Activated T-cell treated with anti-CD3 and anti-CD28 coated beads, Interleukin-2, amount 50 U/mL, for 24 hours (primary cell): ENCODE results near the gene IL1RAPL1.

Experiments used
- DNase-seq: peaks from one replicate; pipeline ENCODE4 v3.0.0-alpha.2; 2020
- H3K27ac Mint-ChIP-seq: 2 replicates; pipeline ENCODE4 v1.8.0; 2020; ENCODE audit warnings: mild to moderate bottlenecking, mixed read lengths
- H3K27me3 Mint-ChIP-seq: 2 replicates; pipeline ENCODE4 v1.8.0; 2020; ENCODE audit warnings: mixed read lengths
- H3K36me3 Mint-ChIP-seq: 2 replicates; pipeline ENCODE4 v1.8.0; 2020; ENCODE audit warnings: low read depth, mixed read lengths
- H3K4me1 Mint-ChIP-seq: 2 replicates; pipeline ENCODE4 v1.8.0; 2020; ENCODE audit warnings: low read depth, mixed read lengths
- H3K4me3 Mint-ChIP-seq: 2 replicates; pipeline ENCODE4 v1.8.0; 2020; ENCODE audit warnings: mild to moderate bottlenecking, moderate library complexity, mixed read lengths
- H3K9me3 Mint-ChIP-seq: 2 replicates; pipeline ENCODE4 v1.8.0; 2020; ENCODE audit warnings: mixed read lengths

Gene IL1RAPL1

DNA sequence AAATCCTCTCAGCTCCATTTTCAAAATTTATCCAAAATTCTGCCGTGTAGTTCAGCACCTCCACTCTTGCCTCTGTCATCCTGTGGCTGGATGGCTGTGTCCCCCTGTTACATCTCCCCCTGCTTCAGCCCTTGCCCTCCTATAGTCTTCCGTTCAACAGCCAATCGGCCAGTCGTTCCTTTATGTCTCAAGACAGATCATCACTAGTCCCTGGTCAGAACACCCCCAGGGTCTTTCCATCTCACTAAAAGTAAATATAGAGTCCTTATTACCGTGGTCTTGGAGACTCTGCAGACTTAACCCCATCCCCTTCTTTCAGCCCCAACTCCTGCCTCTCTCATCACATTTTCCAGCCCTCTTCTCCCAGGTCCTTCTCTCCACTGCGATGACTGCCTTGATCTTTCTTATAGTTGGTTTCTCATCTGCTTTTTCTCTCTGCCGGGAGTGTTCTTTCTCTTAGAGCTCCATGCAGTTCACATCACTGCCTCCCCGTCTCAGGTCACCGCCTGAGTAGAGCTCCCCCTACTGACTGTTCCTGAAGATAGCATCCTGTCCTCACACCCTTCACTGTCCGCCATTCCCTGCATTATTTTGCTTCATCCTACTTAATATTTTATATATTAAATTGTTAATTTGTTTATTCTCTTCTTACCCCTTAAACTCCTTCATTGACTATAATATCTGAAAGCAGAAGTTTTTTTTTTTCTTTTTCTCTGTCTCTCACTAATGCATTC is 891.3 kb downstream of the IL1RAPL1 start:
- no peaks in the 10 kb centered on the region for H3K4me1 Mint-ChIP-seq
- H3K27me3 Mint-ChIP-seq = peaks cover 17% of the 10 kb centered on the region
- no peak overlapping the region for H3K4me3 Mint-ChIP-seq
- H3K27ac Mint-ChIP-seq = no peak overlapping the region
- no peaks in the 10 kb centered on the region for H3K9me3 Mint-ChIP-seq
- DNase-seq = no peak
- no peaks in the 10 kb centered on the region for H3K36me3 Mint-ChIP-seq

DNA sequence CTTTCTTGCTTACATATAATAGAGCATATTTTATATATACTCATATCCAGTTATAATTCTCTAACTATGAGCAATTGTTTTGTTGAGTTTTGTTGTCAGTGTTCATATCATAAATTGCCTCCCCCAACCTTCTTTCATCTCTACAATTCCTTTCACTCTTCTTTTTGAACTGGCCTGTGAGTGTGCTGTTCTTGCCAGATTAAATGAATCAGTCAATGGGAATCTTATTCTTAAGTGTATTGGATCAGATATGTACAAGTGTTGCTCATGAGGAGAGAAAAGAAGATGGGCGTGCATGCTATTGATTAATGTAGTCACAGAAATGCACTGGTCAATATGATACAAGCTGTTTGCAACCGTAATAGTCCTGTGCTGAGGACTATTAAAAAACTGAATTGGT is 900.0 kb downstream of the IL1RAPL1 start:
- H3K9me3 Mint-ChIP-seq = no peaks in the 10 kb centered on the region
- no peak for DNase-seq
- peaks cover 3% of the 10 kb centered on the region for H3K27me3 Mint-ChIP-seq
- H3K27ac Mint-ChIP-seq = no peak overlapping the region
- H3K36me3 Mint-ChIP-seq = no peaks in the 10 kb centered on the region
- no peak overlapping the region for H3K4me3 Mint-ChIP-seq
- no peaks in the 10 kb centered on the region for H3K4me1 Mint-ChIP-seq

DNA sequence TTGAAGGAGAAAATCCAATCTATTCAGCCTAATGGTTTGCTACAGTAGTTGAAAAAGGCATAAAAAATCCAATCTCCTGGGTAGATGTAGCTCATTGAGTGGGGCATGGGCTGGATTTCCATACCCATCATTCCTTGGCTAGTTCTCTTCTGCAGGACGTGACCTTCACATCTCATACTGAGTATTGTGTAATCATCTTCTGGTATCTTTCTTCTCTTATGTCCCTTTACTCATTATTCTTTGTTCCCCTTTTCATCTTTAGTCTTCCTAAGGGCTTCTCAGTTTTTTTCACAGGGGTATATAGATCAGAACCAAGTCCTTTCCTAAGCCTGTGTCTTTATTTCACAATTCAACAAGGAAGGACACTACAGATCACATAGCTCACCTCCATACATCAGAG is 900.5 kb downstream of the IL1RAPL1 start:
- Mint-ChIP-seq H3K4me3 (no peak overlapping the region), H3K36me3 (no peaks in the 10 kb centered on the region), H3K9me3 (no peaks in the 10 kb centered on the region), H3K4me1 (no peaks in the 10 kb centered on the region), H3K27me3 (peaks cover 3% of the 10 kb centered on the region), H3K27ac (no peak overlapping the region)
- no peak for DNase-seq

DNA sequence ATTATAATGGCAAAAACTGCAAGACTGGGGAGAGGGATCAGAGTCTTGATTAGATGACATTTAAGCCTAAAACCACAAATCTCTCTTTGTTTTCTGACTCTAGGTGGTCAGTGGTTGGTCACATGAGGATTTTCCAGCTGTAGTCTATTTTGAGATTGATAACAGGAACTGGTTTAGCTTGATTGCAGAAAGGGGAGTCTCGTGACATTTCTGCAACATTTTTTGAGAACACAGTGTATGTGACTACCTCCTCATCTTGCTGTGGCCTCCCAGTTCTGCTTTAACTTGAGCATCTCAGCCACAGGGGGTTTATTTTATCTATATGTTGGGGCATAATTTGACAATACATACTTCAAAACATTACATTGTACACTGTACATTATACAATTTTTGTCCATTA is 901.7 kb downstream of the IL1RAPL1 start:
- Mint-ChIP-seq H3K27ac (no peak overlapping the region), H3K36me3 (no peaks in the 10 kb centered on the region), H3K4me1 (no peaks in the 10 kb centered on the region), H3K27me3 (peaks cover 3% of the 10 kb centered on the region), H3K4me3 (no peak overlapping the region), H3K9me3 (no peaks in the 10 kb centered on the region)
- DNase-seq = no peak

DNA sequence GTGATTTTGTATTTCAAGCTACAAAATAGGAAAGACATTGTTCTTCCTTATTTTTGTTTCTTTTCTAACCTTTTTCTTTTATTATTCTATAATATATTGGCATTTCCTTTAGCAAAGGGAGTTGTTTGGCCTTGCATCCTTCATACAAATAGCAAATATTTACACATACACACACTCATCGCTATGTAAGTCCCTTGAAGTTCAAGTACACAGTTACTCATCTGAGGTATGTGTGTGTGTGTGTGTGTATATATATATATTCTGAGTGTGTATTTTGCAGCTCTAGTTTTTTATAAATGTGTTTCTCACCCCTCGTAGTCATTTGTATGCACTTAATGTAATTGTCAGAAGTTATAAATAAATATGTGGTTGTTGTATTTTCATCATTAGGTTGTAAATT is 903.4 kb downstream of the IL1RAPL1 start:
- no peak overlapping the region for H3K4me3 Mint-ChIP-seq
- DNase-seq = no peak
- H3K36me3 Mint-ChIP-seq = no peaks in the 10 kb centered on the region
- peaks cover 2% of the 10 kb centered on the region for H3K27me3 Mint-ChIP-seq
- H3K27ac Mint-ChIP-seq = no peak overlapping the region
- no peaks in the 10 kb centered on the region for H3K4me1 Mint-ChIP-seq
- no peaks in the 10 kb centered on the region for H3K9me3 Mint-ChIP-seq

DNA sequence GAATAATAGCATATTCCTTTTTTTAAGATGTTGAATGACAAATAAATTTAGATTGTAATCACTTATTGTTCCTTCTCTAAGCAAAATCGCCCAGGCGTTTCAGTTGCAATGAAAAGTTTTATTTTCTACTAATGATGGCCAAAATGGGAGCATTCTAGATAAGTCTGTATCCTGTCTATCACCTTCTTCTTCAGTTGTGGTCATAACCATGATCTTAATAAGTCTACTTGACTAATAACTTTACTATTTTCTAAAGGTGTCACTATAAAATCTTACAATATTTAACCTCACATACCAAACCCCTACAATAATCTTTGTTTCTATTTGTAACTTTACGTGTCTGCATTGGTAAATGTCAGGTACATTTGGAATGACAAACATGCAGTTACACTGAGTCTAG is 904.4 kb downstream of the IL1RAPL1 start:
- no peaks in the 10 kb centered on the region for H3K36me3 Mint-ChIP-seq
- no peaks in the 10 kb centered on the region for H3K4me1 Mint-ChIP-seq
- H3K4me3 Mint-ChIP-seq = no peak overlapping the region
- DNase-seq = no peak
- no peaks in the 10 kb centered on the region for H3K9me3 Mint-ChIP-seq
- H3K27ac Mint-ChIP-seq = no peak overlapping the region
- H3K27me3 Mint-ChIP-seq = no peaks in the 10 kb centered on the region

DNA sequence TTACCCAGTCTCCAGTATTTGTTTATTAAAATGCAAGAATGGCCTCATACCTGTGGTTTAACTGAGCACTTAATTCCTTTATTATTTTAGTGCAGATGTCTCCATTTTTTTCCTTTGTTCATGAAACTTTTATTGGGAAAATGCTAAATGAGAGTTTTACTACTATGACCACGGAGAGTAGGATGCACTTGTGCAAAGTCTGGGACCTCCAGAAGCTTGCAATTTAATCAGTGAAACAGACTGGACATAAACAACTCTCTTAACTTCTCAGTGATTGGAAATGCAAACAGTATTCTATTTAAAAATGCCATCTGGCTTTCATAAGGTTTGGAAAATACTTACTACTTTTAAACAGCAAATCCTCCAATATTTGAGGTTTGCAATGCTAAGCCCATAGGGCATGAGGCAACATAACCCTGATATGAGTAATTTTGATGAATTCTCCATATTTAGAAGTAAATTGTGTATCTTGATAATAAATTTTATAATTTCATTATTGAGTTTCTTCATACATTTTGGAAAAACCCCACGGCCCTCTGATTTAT is 909.5 kb downstream of the IL1RAPL1 start:
- Mint-ChIP-seq H3K9me3 (no peaks in the 10 kb centered on the region), H3K27ac (no peak overlapping the region), H3K36me3 (no peaks in the 10 kb centered on the region), H3K27me3 (no peaks in the 10 kb centered on the region), H3K4me1 (no peaks in the 10 kb centered on the region), H3K4me3 (no peak overlapping the region)
- DNase-seq = no peak

DNA sequence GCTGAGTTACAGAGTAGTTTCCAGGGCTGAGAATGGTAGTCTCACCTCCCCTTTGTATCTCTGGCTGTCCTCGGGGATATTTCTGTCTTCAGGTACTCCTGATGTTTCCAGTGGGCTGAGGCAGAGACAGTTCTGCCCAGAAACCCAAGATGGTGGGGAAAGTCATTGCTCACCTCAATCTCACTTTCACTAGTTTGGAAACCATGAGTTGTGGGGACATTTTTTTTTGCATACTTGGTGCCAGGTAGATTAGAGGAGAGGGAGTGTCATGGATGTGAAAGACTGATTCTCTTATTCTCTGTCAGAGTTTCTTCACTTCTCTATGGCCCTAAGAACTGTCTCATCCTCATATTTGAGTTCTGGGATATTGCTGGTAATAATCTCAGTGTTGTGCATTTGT is 919.5 kb downstream of the IL1RAPL1 start:
- Mint-ChIP-seq H3K9me3 (peaks cover 3% of the 10 kb centered on the region), H3K27ac (no peak overlapping the region), H3K4me1 (no peaks in the 10 kb centered on the region), H3K4me3 (no peak overlapping the region), H3K27me3 (no peaks in the 10 kb centered on the region), H3K36me3 (no peaks in the 10 kb centered on the region)
- no peak for DNase-seq

DNA sequence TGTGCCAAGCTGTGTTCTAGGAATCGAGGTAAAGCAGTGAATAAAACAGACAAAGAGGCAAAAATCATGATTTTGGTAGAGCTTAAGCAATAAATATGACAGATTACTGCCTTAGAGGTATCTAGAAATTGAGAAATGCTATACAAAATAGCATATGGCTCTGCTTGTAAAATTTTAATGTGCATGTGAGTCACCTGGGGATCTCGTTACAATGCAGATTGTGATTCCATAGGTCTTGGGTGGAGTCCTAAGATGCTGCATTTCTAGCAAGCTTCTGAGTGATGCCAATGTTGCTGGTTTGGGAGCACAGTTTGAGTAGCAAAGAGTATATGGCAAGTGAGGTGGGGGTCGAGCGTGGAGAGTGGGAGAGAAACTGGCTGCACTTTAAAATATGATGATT is 930.9 kb downstream of the IL1RAPL1 start:
- DNase-seq = no peak
- H3K4me1 Mint-ChIP-seq = no peaks in the 10 kb centered on the region
- H3K9me3 Mint-ChIP-seq = no peaks in the 10 kb centered on the region
- no peaks in the 10 kb centered on the region for H3K36me3 Mint-ChIP-seq
- H3K4me3 Mint-ChIP-seq = no peak overlapping the region
- H3K27ac Mint-ChIP-seq = no peak overlapping the region
- no peaks in the 10 kb centered on the region for H3K27me3 Mint-ChIP-seq

DNA sequence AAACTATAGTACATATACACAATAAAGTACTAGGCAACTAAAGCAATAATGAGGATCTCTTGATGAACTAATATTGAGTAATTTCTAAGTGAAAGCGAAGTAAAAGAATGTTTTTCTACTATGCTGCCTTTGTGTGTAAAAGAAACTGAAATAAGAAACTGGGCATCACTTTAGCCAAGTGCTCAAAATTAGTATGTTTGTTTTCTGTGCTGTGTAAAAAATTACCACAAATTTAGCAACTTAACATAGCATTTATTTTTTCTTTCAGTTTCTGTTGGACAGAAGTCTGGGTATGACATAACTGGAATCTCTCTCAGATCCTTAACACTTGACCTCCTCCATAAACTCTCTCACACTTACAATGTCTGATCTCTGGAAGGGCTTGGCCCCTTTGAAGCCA is 941.0 kb downstream of the IL1RAPL1 start:
- Mint-ChIP-seq H3K9me3 (no peaks in the 10 kb centered on the region), H3K27ac (no peak overlapping the region), H3K4me3 (no peak overlapping the region), H3K27me3 (peaks cover 2% of the 10 kb centered on the region), H3K4me1 (no peaks in the 10 kb centered on the region), H3K36me3 (no peaks in the 10 kb centered on the region)
- no peak for DNase-seq

DNA sequence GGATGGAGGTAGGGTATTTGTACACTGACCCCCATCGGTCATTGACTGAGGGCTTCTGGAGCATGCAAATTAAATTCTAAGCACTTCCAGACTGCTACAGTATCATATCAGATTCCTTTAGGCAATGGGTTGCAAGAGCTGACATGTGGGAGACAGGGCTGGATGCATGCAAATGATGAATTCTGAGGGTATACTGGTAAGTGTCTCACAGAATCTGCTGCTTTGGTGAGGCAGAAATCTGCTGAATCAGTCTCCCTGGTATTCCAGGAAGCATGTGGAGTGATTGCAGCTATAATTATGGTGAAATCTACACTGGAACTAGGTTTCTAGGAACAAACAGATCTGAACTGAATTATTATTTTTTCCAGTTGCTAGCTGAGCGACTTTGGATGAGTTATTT is 943.3 kb downstream of the IL1RAPL1 start:
- H3K4me1 Mint-ChIP-seq = no peaks in the 10 kb centered on the region
- H3K27ac Mint-ChIP-seq = no peak overlapping the region
- H3K9me3 Mint-ChIP-seq = no peaks in the 10 kb centered on the region
- no peak for DNase-seq
- peaks cover 2% of the 10 kb centered on the region for H3K27me3 Mint-ChIP-seq
- H3K4me3 Mint-ChIP-seq = no peak overlapping the region
- H3K36me3 Mint-ChIP-seq = no peaks in the 10 kb centered on the region

DNA sequence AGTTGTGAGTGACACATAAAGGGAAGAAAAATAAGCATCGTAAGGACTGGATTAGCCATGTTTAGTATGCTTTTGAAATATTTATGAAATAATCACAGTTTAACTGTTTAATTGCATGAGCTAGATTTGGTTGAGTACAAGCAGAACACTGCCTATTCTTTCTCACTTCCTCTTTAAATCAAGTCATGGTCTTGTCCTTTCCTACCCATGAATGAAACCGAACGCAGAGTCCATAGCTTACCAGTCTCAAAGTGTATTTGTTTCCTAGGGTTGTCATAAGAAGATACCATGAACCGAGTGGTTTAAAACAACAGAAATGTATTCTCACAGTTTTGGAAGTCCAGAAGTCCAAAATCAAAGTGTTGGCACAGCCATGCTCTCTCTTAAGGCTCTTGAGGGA is 944.1 kb downstream of the IL1RAPL1 start:
- H3K9me3 Mint-ChIP-seq = no peaks in the 10 kb centered on the region
- H3K27me3 Mint-ChIP-seq = peaks cover 2% of the 10 kb centered on the region
- no peaks in the 10 kb centered on the region for H3K4me1 Mint-ChIP-seq
- no peak for DNase-seq
- H3K36me3 Mint-ChIP-seq = no peaks in the 10 kb centered on the region
- H3K27ac Mint-ChIP-seq = no peak overlapping the region
- H3K4me3 Mint-ChIP-seq = no peak overlapping the region

DNA sequence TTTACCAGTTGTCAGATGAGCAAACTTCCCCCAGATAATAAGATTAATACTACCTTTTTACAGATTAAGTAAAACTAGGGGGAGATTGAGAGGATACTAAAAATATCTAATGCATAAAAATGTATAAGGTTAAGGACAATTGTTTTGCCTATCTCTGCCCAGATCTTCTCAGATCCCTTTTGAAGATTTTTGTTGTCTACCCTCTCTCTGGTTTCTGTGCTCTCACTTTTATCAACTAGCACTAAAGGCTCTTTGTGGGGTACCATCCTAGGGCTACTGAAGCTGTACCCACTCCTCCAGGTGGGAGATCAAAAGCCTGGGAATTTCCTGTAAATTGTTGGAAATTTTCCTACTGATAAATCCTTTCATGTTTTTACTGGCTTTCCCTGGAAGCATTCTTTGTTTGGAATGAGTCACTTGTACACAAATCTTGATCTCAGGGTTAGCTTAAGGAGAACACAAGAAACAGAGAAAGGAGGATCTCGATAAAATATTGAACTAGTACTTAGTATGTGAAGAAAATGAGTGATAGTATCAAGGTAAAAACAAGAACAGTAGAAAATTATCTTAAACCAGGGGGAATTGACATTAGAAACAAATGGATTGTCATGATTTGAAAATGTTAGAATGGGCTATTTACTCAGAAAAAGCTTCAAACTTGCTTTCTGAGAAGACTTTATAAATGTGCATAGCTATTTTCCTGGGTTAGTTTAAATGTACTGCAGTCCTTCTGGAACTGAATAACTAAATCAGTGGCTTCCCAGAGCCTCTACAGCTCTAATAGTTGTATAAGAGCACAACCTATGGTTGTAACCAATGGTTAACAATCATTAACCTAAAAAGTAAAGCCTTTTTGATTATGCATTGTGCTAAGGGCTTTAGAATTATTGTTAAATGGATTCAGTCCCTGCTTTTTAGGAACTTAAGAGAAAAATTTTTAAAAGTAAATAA is 948.2 kb downstream of the IL1RAPL1 start:
- Mint-ChIP-seq H3K4me1 (no peaks in the 10 kb centered on the region), H3K36me3 (no peaks in the 10 kb centered on the region), H3K4me3 (no peak overlapping the region), H3K27ac (no peak overlapping the region), H3K9me3 (no peaks in the 10 kb centered on the region), H3K27me3 (no peaks in the 10 kb centered on the region)
- DNase-seq = no peak

DNA sequence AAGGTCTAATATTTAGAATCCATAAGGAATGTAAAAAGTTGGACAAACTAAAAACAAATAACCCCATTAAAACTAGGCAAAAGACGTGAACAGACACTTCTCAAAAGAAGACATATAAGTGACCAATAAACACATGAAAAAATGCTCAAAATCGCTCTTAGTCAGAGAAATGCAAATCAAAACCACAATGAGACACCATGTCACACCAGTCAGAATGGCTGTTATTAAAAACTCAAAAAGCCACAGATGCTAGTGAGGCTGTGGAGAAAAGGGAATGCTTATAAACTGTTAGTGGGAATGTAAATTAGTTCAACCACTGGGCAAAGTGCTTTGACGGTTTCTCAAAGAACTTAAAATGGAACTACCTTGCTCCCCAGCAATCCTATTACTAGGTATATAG is 953.8 kb downstream of the IL1RAPL1 start:
- no peak overlapping the region for H3K4me3 Mint-ChIP-seq
- no peak for DNase-seq
- H3K4me1 Mint-ChIP-seq = no peaks in the 10 kb centered on the region
- no peak overlapping the region for H3K27ac Mint-ChIP-seq
- H3K36me3 Mint-ChIP-seq = no peaks in the 10 kb centered on the region
- H3K27me3 Mint-ChIP-seq = no peaks in the 10 kb centered on the region
- H3K9me3 Mint-ChIP-seq = no peaks in the 10 kb centered on the region

DNA sequence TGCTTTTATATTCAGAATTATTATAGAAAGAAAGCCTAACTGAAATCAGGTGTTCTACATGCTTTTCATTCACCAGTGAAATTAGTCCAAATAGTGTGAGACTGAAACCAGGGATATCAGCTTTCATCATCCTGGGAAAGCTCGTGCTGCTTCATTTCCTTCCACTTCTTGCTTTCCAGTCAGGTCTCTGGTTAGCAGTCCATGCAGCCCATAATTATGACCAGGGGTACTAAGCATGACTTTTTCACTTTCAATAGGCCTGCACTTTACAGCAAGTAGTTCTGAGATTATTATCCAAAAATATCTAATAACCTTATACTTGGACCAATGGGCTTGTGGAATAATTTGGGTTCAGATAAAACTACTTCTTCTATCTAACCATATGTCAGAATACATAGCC is 954.9 kb downstream of the IL1RAPL1 start:
- H3K9me3 Mint-ChIP-seq = no peaks in the 10 kb centered on the region

More for the DNA sequence above, 954.9 kb downstream of the IL1RAPL1 start:
- Mint-ChIP-seq H3K4me1 (no peaks in the 10 kb centered on the region), H3K27me3 (no peaks in the 10 kb centered on the region), H3K4me3 (no peak overlapping the region), H3K36me3 (no peaks in the 10 kb centered on the region), H3K27ac (no peak overlapping the region)
- DNase-seq = no peak
